Erythroblast (primary cell): ENCODE measurements around the gene IFNA21.
"Not testable (repeated sequence)": the region's sequence is repeated elsewhere in the genome, so short reads cannot be mapped to it uniquely, and the experiment has no call there.

Source experiments
- GATA1 ChIP-seq: IDR thresholded peaks from 2 replicates; pipeline ENCODE4 v1.6.1; 2011; ENCODE audit warnings: low read depth, mild to moderate bottlenecking, control low read depth, low read length, moderate library complexity
- POLR2A ChIP-seq: IDR thresholded peaks from 2 replicates; pipeline ENCODE4 v1.6.1; 2011; ENCODE audit warnings: mild to moderate bottlenecking, low read length

DNA sequence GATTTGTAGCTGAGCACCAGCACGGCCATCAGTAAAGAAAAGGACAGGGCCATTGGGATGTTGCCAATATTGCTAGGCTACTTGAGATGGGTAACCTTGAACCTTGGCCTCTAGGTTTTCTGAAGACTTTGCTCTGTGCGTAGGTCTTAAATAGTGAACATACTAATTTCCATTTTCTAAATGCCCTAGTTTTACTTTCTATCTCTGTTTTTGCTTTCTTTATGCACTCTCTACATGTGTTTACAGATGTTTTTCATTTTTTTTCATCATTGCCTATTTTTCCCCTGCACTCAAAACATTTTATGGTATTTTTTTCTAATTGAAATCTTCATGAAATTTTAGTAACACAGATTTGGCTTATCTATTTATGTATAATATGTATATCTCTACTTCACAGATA lies at the start of gene IFNA21:
- TF ChIP-seq POLR2A, GATA1: not testable (repeated sequence)
